ENCODE data around the gene PPCDC. TPM values are rescaled to one million over a fixed set of nuclear protein-coding genes. Genes with fewer than 3 reads are reported as not detected.

Gene PPCDC
- total RNA-seq, 3 donors from 2014 or later (not counting 1 experiment from before 2014, with no cell fraction given) = 21.3 to 32.3 (median 27.0) TPM

DNA sequence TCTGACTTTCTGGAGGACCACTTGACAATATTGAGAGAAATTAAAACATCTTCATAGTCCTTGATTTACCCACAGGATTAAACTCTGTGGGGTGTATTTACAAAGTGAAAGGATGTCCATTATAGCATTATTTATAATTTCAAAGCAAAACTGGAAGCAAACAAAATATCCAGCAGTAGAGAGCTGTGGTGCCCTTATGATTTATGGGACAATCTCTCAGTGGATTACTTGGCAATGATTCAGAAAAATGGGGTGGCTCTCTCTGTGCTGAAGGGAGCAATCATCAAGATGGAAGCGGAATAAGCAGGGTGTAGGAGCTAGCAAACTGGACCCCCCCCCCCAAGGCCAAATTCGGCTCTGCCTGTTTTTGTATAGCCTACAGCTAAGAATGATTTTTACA is 9.0 kb downstream of the PPCDC start:
- intact Hi-C loops (cut with micrococcal nuclease) = no loop called here
- H3K4me1 ChIP-seq (ENCODE audit: control insufficient read depth, insufficient read depth, low read length) = peaks cover 30% of the 10 kb centered on the region
- Mint-ChIP-seq H3K4me1 (peaks cover 18 to 20% of the 10 kb centered on the region in 2 donors), H3K27ac (no peak overlapping the region), H3K4me3 (no peak overlapping the region), H3K36me3 (no peaks in the 10 kb centered on the region), H3K9me3 (no peaks in the 10 kb centered on the region), H3K27me3 (ENCODE audit: low read depth in 2 of 2) (no peaks in the 10 kb centered on the region)
- DNase-seq (no peak), ATAC-seq (no peak)
- no peaks in the 10 kb centered on the region for H3K9me3 ChIP-seq (ENCODE audit: control insufficient read depth, insufficient read depth, low read length)
- no peak overlapping the region for H3K27ac ChIP-seq (ENCODE audit: low read length)
- H3K36me3 ChIP-seq (ENCODE audit: control insufficient read depth, insufficient read depth, low read length) = peaks cover 3% of the 10 kb centered on the region
- no CpG with 5 or more reads among the region's 2 CpGs for WGBS (ENCODE audit: insufficient coverage)
- TF ChIP-seq, protein P1, sequence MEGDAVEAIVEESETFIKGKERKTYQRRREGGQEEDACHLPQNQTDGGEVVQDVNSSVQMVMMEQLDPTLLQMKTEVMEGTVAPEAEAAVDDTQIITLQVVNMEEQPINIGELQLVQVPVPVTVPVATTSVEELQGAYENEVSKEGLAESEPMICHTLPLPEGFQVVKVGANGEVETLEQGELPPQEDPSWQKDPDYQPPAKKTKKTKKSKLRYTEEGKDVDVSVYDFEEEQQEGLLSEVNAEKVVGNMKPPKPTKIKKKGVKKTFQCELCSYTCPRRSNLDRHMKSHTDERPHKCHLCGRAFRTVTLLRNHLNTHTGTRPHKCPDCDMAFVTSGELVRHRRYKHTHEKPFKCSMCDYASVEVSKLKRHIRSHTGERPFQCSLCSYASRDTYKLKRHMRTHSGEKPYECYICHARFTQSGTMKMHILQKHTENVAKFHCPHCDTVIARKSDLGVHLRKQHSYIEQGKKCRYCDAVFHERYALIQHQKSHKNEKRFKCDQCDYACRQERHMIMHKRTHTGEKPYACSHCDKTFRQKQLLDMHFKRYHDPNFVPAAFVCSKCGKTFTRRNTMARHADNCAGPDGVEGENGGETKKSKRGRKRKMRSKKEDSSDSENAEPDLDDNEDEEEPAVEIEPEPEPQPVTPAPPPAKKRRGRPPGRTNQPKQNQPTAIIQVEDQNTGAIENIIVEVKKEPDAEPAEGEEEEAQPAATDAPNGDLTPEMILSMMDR (IDR thresholded peaks at IDR 0.05) = no peak
- H3K4me3 ChIP-seq (ENCODE audit: low read length) = no peak overlapping the region
- H3K27me3 ChIP-seq (ENCODE audit: control insufficient read depth, insufficient read depth, low read length) = no peaks in the 10 kb centered on the region

DNA sequence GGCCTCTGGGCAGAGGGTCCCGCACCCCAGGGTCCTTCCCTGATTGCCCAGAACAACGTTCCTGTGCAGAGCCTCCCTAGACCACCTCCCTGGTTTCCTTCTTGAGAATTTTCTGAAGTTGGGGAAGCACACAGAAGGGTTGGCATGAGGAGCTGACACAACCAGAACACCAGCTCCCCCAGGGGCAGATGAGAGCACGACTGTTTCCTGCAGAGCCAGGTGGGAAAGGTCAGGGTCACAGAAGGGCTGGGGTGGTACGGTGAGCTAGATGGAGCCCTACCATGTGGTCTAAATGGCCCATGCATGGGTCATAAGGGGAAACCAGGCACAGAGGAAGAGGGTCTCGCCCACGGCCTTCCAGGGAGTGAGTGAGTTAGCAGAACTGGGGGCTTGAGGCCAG is 10.4 kb downstream of the PPCDC start:
- Histone ChIP-seq H3K27me3 (ENCODE audit: control insufficient read depth, insufficient read depth, low read length) (no peaks in the 10 kb centered on the region), H3K27ac (ENCODE audit: low read length) (no peak overlapping the region), H3K4me1 (ENCODE audit: control insufficient read depth, insufficient read depth, low read length) (peaks cover 37% of the 10 kb centered on the region), H3K4me3 (ENCODE audit: low read length) (no peak overlapping the region), H3K36me3 (ENCODE audit: control insufficient read depth, insufficient read depth, low read length) (no peaks in the 10 kb centered on the region), H3K9me3 (ENCODE audit: control insufficient read depth, insufficient read depth, low read length) (no peaks in the 10 kb centered on the region)
- Mint-ChIP-seq H3K9me3 (no peaks in the 10 kb centered on the region), H3K4me3 (no peak overlapping the region), H3K36me3 (no peaks in the 10 kb centered on the region), H3K27ac (no peak overlapping the region), H3K27me3 (ENCODE audit: low read depth in 2 of 2) (no peaks in the 10 kb centered on the region), H3K4me1 (peaks cover 30 to 33% of the 10 kb centered on the region in 2 donors)
- 68% methylated on average over 6 of the region's 6 CpGs for WGBS (ENCODE audit: insufficient coverage)
- no peak for ATAC-seq
- DNase-seq = no peak
- TF ChIP-seq, protein P1 (IDR thresholded peaks at IDR 0.05) = no peak
- intact Hi-C loops (cut with micrococcal nuclease) = no loop called here

DNA sequence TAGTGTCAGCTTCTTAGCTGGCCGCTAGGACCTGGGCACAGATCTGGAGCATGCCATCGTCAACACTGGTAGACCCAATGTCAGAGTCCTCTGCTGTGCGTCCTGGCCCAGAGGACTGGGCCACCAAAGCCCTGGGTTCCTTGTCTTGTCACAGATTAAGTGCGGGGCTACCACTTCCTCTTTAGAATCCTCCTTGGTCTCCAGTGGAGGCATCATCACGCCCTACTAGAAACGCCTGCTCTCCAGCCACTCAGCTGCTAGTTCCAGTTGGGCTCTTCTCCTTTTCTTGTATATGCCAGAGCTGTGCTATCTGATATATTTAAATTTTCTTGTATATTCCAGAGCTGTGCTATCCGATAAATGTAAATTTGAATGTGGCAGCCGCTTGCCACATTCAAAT is 11.2 kb downstream of the PPCDC start:
- Histone ChIP-seq H3K27me3 (ENCODE audit: control insufficient read depth, insufficient read depth, low read length) (no peaks in the 10 kb centered on the region), H3K36me3 (ENCODE audit: control insufficient read depth, insufficient read depth, low read length) (no peaks in the 10 kb centered on the region), H3K9me3 (ENCODE audit: control insufficient read depth, insufficient read depth, low read length) (no peaks in the 10 kb centered on the region), H3K27ac (ENCODE audit: low read length) (no peak overlapping the region), H3K4me3 (ENCODE audit: low read length) (no peak overlapping the region), H3K4me1 (ENCODE audit: control insufficient read depth, insufficient read depth, low read length) (peaks cover 30% of the 10 kb centered on the region)
- Mint-ChIP-seq H3K36me3 (no peaks in the 10 kb centered on the region), H3K4me3 (no peak overlapping the region), H3K27me3 (ENCODE audit: low read depth in 2 of 2) (no peaks in the 10 kb centered on the region), H3K27ac (no peak overlapping the region), H3K4me1 (peaks cover 28 to 34% of the 10 kb centered on the region in 2 donors), H3K9me3 (no peaks in the 10 kb centered on the region)
- 75% methylated on average over 6 of the region's 8 CpGs for WGBS (ENCODE audit: insufficient coverage)
- intact Hi-C loops (cut with micrococcal nuclease) = no loop called here
- TF ChIP-seq, protein P1 (IDR thresholded peaks at IDR 0.05) = no peak
- ATAC-seq (no peak), DNase-seq (no peak)

DNA sequence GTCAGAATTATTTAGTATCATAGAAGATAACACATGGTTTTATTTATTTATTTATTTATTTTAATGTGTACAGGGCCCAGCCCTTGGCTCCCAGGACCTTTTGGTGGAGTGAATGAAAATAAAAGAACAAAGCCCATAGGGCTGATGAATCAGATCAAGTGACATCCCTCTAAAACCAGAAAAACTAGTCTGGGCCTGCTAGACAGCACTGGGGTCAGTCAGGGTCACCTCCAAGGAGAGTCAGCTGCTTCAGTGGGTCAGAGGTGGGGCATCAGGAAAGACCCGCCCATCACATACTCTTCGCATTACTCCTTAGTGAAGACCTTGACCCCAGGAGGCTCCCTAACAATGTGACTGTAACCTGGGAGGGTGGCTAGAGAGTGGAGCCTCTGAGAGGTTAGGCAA is 12.8 kb downstream of the PPCDC start:
- WGBS (ENCODE audit: insufficient coverage) = 93% methylated on average over 2 of the region's 2 CpGs
- Mint-ChIP-seq H3K36me3 (no peaks in the 10 kb centered on the region), H3K27me3 (ENCODE audit: low read depth in 2 of 2) (no peaks in the 10 kb centered on the region), H3K27ac (peak overlapping the region in 1 of 2 donors; percentile 86), H3K4me3 (no peak overlapping the region), H3K9me3 (no peaks in the 10 kb centered on the region), H3K4me1 (peaks cover 28 to 35% of the 10 kb centered on the region in 2 donors)
- TF ChIP-seq, protein P1 (IDR thresholded peaks at IDR 0.05) = no peak
- DNase-seq = no peak
- no peaks in the 10 kb centered on the region for H3K27me3 ChIP-seq (ENCODE audit: control insufficient read depth, insufficient read depth, low read length)
- peaks cover 21% of the 10 kb centered on the region for H3K4me1 ChIP-seq (ENCODE audit: control insufficient read depth, insufficient read depth, low read length)
- ATAC-seq = no peak
- no peak overlapping the region for H3K27ac ChIP-seq (ENCODE audit: low read length)
- no peaks in the 10 kb centered on the region for H3K36me3 ChIP-seq (ENCODE audit: control insufficient read depth, insufficient read depth, low read length)
- intact Hi-C loops (cut with micrococcal nuclease) = no loop called here
- no peak overlapping the region for H3K4me3 ChIP-seq (ENCODE audit: low read length)
- no peaks in the 10 kb centered on the region for H3K9me3 ChIP-seq (ENCODE audit: control insufficient read depth, insufficient read depth, low read length)

Data from natural killer cell (primary cell).